DND-41 (cell line): ENCODE measurements around the gene GYPA.
"Not testable (repeated sequence)": the region's sequence is repeated elsewhere in the genome, so short reads cannot be mapped to it uniquely, and the experiment has no call there.

Source experiments
- ATAC-seq: fragments of 200-7000 bp; cut with Tn5 transposase; 3 replicates; pipeline ENCODE4 v1.9.1; 2021; ENCODE audit warnings: low read depth; ENCODE audit not compliant: insufficient read depth
- DNase-seq: peaks from one replicate; pipeline ENCODE4 v3.0.0-alpha.2; 2020
- H2AFZ ChIP-seq: 2 replicates; pipeline ENCODE4 v1.6.0; 2012; ENCODE audit warnings: low read depth, low read length
- H3K27ac ChIP-seq: 2 replicates; pipeline ENCODE4 v1.5.1; 2012; ENCODE audit warnings: low read length, inconsistent platforms
- H3K27me3 ChIP-seq: fragments of 200-600 bp; sonication (generic); 2 replicates; pipeline ENCODE4 v1.6.0; 2012; ENCODE audit warnings: low read length, mild to moderate bottlenecking, inconsistent platforms; ENCODE audit not compliant: insufficient read depth, poor library complexity
- H3K36me3 ChIP-seq: 2 replicates; pipeline ENCODE4 v1.5.1; 2012; ENCODE audit warnings: low read length, inconsistent platforms; ENCODE audit not compliant: insufficient read depth
- H3K4me1 ChIP-seq: 2 replicates; pipeline ENCODE4 v1.5.1; 2012; ENCODE audit warnings: mild to moderate bottlenecking, low read length; ENCODE audit not compliant: insufficient read depth
- H3K4me2 ChIP-seq: 2 replicates; pipeline ENCODE4 v1.6.0; 2012; ENCODE audit warnings: mild to moderate bottlenecking, moderate library complexity, low read length, inconsistent platforms; ENCODE audit not compliant: insufficient read depth
- H3K4me3 ChIP-seq, 2 experiments: fragments of 200-600 bp in 1 of 2; shearing (Covaris generic) in 1 of 2; 2 replicates each; pipeline ENCODE4 v1.5.1; 2012 to 2016; ENCODE audit warnings: inconsistent platforms in 2 of 2, low read length in 2 of 2, mild to moderate bottlenecking in 2 of 2, low read depth in 1 of 2, moderate library complexity in 1 of 2
- H3K79me2 ChIP-seq: 2 replicates; pipeline ENCODE4 v1.6.0; 2012; ENCODE audit warnings: low read length, inconsistent platforms; ENCODE audit not compliant: insufficient read depth
- H3K9ac ChIP-seq: 2 replicates; pipeline ENCODE4 v1.6.0; 2012; ENCODE audit warnings: low read depth, mild to moderate bottlenecking, inconsistent platforms, low read length, moderate library complexity
- H3K9me3 ChIP-seq: 2 replicates; pipeline ENCODE4 v1.5.1; 2012; ENCODE audit warnings: low read length, moderate library complexity, mild to moderate bottlenecking, inconsistent platforms; ENCODE audit not compliant: insufficient read depth, severe bottlenecking
- H4K20me1 ChIP-seq: 2 replicates; pipeline ENCODE4 v1.6.0; 2012; ENCODE audit warnings: low read length; ENCODE audit not compliant: insufficient read depth
- EZH2 ChIP-seq: IDR thresholded peaks from 3 replicates; pipeline ENCODE4 v1.6.1; 2012; ENCODE audit warnings: borderline replicate concordance, low read depth, mild to moderate bottlenecking, moderate library complexity, low read length, inconsistent platforms; ENCODE audit not compliant: severe bottlenecking
- TF ChIP-seq, protein P1 (sequence below): IDR thresholded peaks from 2 replicates; pipeline ENCODE4 v1.5.1; 2012; ENCODE audit warnings: borderline replicate concordance, low read length, moderate library complexity, mild to moderate bottlenecking; ENCODE audit not compliant: poor library complexity, severe bottlenecking; ENCODE audit errors: extremely low read depth

The GYPA gene

DNA sequence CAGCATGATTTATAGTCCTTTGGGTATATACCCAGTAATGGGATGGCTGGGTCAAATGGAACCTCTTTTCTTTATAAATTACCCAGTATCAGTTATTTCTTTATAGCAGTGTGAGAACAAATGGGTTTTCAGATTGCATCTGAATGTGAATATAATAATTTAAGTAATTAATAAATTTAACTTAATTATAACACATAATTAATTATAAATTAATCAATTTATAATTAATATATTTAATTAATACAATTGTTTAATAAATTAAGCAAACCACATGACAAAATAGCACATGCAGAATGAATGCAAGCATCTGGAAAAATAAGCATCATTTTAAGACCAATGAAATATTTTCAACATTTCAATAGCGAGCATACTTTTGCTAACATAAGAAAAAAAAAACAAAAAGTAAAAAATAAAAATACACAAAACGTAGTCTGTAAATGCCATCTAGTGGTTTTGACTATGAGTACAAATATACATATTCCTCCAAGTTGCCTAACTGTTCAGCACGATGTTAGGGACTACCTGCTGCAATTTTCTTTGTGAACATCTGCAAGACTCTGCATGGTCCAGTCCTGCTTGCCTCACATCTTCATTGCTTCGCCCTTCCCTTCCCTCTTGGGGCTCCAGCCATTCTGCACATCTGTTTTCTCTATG lies 16.4 kb downstream of the GYPA start:
- H4K20me1 ChIP-seq, H3K79me2 ChIP-seq, H3K36me3 ChIP-seq, H3K27me3 ChIP-seq, H3K27ac ChIP-seq, H3K4me2 ChIP-seq, H3K9me3 ChIP-seq, H3K4me1 ChIP-seq, H3K4me3 ChIP-seq, H3K9ac ChIP-seq, DNase-seq, H2AFZ ChIP-seq: not testable (repeated sequence)
- 0 out of 3 replicates have a peak, but pooled peaks have one; percentile 3 for ATAC-seq
- TF ChIP-seq, protein P1, sequence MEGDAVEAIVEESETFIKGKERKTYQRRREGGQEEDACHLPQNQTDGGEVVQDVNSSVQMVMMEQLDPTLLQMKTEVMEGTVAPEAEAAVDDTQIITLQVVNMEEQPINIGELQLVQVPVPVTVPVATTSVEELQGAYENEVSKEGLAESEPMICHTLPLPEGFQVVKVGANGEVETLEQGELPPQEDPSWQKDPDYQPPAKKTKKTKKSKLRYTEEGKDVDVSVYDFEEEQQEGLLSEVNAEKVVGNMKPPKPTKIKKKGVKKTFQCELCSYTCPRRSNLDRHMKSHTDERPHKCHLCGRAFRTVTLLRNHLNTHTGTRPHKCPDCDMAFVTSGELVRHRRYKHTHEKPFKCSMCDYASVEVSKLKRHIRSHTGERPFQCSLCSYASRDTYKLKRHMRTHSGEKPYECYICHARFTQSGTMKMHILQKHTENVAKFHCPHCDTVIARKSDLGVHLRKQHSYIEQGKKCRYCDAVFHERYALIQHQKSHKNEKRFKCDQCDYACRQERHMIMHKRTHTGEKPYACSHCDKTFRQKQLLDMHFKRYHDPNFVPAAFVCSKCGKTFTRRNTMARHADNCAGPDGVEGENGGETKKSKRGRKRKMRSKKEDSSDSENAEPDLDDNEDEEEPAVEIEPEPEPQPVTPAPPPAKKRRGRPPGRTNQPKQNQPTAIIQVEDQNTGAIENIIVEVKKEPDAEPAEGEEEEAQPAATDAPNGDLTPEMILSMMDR: peak; percentile 11

DNA sequence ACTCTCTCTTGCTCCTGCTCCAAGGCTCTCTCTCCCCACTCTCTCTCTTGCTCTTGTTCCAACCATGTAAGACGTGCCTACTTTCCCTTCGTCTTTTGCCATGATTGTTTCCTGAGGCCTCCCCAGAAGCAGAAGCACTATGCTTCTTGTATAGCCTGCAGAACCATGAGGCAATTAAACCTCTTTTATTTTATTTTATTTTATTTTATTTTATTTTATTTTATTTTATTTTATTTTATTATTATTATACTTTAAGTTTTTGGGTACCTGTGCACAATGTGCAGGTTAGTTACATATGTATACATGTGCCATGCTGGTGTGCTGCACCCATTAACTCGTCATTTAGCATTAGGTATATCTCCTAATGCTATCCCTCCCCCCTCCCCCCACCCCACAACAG lies 17.2 kb downstream of the GYPA start:
- DNase-seq, H3K4me3 ChIP-seq, H3K4me2 ChIP-seq, H4K20me1 ChIP-seq, H3K9me3 ChIP-seq, H3K4me1 ChIP-seq, H3K27me3 ChIP-seq, ATAC-seq, H3K9ac ChIP-seq, H3K36me3 ChIP-seq, H3K79me2 ChIP-seq, H3K27ac ChIP-seq, H2AFZ ChIP-seq: not testable (repeated sequence)

DNA sequence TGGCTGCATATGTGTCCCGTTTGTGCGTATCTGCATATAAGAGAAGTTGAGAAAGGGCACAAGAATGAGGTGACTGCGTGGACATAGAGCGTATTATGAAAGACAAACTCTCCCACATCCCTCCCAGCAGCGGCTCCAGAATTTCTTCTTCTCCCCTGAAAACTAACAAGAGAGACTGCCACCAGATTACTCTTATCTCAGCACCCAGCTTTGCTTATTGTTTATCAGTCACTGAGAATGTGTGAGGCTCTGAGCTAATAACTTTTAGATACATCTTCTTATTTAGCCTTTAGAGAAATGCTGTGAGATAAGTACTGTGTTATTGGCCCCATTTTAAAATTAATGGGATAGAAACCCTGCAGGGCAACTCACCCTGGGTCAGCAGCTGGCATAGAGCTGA lies 20.8 kb downstream of the GYPA start:
- not testable (repeated sequence) for ATAC-seq, H3K4me1 ChIP-seq, H2AFZ ChIP-seq, H3K9ac ChIP-seq, H3K79me2 ChIP-seq, H3K4me3 ChIP-seq, H3K27ac ChIP-seq, DNase-seq, H3K9me3 ChIP-seq, H3K4me2 ChIP-seq, H4K20me1 ChIP-seq, H3K36me3 ChIP-seq, H3K27me3 ChIP-seq

DNA sequence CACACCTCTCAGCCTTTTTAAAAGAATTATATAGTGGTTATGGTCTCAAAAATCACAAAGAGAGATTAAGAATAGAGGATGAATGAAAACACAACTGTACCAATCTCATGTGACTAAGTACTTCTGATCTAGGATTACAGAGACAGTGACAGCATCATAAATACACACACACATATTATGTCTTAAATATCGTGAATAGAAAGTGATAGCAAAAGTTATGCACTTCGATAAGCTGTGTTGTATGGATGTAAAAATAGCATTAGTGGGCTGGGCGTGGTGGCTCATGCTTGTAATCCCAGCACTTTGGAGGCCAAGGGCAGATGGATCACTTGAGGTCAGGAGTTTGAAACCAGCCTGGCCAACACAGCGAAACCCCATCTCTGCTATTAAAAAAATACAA lies 25.0 kb downstream of the GYPA start:
- no peak for ATAC-seq

More for the DNA sequence above, 25.0 kb downstream of the GYPA start:
- H3K36me3 ChIP-seq: no peaks in the 10 kb centered on the region
- H4K20me1 ChIP-seq: no peaks in the 10 kb centered on the region
- no peaks in the 10 kb centered on the region for H3K4me1 ChIP-seq
- TF ChIP-seq EZH2: no peak
- TF ChIP-seq, protein P1: no peak
- no peaks in the 10 kb centered on the region for H3K79me2 ChIP-seq
- H3K4me2 ChIP-seq: no peak overlapping the region
- no peak overlapping the region for H3K9ac ChIP-seq
- no peak for DNase-seq
- H3K27me3 ChIP-seq: peaks cover 7% of the 10 kb centered on the region
- no peak overlapping the region for H3K4me3 ChIP-seq
- no peak overlapping the region for H3K27ac ChIP-seq
- H2AFZ ChIP-seq: no peak overlapping the region
- no peaks in the 10 kb centered on the region for H3K9me3 ChIP-seq
